Endometrial microvascular endothelial cells (primary cell): ENCODE measurements around the gene NOP14. TPM values are rescaled to one million over a fixed set of nuclear protein-coding genes. Genes with fewer than 3 reads are reported as not detected.
"Not testable (repeated sequence)": the region's sequence is repeated elsewhere in the genome, so short reads cannot be mapped to it uniquely, and the experiment has no call there.

Experiments used
- in situ Hi-C: cut with HindIII; loops from 2 replicates; pipeline ENCODE4 v1.10.0; 2017; ENCODE audit warnings: low sequenced_read_pairs, low pct_unique_long_range_greater_than_20kb; ENCODE audit errors: inconsistent ontology term
- total RNA-seq: library from RNA; depleted of rRNA; stranded (reverse); fragments of >200 nt; gene quantifications from one replicate; pipeline ENCODE4 v1.2.3, GENCODE V29; 2015; ENCODE audit errors: inconsistent ontology term

The NOP14 gene
- total RNA-seq, 1 donor from 2014 or later = 36.1 TPM

- in situ Hi-C loops = no loop called here
These were observed 18.4 kb downstream of the NOP14 start for GRCh38 chr4:2944586-2945526.

GRCh38 chr4:2944091-2944482 is 19.1 kb downstream of the NOP14 start:
- in situ Hi-C loops = no loop called here

GRCh38 chr4:2943364-2944090 is 19.7 kb downstream of the NOP14 start:
- in situ Hi-C loops = no loop called here

DNA sequence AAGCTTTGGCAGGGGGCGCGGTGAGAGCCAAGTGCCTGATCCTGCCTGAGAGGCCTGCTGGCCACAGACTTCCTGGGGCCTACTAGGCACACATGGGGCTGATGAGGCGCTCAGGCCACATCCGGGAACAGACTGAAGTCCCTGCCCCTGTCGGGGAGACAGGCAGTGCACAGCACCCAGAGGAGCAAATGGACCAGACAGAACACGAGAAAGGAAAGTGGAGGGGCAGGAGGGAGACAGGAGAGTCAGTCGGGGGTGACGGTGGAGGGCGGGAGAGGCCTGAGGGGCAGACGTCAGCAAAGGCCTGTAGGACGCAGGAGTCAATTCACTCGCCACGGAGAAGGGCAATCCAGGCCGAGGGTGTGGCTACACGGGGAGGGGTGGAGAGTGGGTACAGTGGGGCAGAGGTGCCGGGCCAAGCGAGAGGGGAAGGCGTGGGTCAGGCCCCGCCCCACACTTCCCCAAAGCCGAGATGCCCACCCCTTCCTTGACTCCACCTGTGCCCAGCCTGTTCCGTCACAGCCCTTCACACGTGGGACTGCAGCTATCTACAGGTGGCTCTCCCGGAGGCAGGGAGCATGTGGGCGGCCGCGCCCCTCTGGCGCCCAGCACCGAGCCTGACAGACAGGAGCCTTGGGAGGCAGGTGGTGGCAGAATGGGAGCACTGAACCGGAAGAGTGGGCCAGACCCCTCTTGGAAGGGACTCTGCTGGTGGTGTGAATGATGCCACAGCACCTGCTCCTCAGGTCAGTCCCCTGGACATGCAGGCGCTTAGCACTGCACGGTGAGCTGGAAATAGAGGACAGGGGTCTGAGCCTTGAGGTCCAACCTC is 20.5 kb downstream of the NOP14 start:
- in situ Hi-C loops = no loop called here

DNA sequence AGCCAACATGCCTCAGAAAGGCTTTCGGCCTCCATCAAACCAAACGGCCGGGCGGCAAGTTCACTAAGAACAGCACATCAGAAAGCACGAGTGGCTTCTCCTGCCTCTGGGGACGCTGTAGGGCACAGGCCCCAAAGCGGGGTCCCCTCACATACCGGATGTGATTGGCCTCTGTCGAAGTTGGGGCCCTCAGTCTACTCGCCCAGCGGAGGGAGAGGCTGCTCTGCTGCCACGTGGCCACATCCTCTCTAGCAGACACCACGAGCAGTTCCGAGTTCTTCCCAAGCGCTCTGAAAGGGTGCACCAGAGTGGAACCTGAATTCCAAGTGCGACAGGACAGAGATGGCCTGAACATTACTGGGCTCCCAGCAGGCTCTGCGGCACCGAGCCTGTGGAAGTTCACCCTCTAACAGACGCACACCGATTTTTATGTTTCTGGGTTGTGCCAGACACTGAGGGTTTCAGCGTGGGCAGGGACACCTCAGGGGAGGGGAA is 21.1 kb downstream of the NOP14 start:
- in situ Hi-C loops = no loop called here

DNA sequence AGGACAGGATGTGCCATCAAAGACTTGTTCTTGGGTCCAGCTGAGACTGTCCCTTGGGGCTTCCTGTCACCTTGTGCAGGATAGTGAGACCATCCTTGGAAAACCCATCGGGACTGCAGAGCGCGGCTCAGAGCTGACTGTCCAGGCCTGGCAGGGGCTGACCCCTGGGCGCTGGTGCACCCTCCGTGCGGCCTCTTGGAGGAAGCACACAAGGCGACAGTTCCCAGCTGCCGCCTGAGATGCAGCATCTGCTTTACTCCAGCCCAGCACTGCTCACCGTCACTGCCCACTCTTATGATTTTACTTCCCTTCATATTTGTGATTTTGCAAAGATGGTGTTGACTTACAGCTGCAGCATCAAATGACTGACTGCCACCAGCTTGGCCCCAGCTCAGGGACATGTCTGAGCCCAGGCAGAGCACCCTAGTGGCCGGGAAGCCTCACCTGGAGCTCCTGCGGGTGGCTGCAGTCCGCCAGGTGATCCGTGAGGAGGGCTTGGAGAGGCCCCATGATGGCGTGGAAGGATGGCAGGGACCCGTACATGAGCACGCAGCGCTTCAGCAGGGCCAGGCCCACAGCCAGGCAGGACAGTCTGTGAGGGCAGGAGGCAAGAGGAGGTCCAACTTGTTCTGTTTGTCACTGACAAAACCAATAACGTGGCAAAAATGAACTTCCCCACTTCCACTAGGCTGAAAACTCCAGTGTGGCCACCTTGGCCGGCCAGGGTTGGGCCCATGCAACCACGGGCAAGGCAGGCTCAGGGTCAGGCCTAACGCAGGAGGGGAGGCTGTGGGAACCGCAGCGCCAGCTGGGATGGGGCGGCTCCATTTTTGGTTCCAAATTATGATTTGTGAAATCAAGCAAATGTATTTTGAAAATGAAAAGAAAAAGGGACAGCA is 21.8 kb downstream of the NOP14 start:
- in situ Hi-C loops = no loop called here

GRCh38 chr4:2940267-2941137 is 22.7 kb downstream of the NOP14 start:
- in situ Hi-C loops = no loop called here

DNA sequence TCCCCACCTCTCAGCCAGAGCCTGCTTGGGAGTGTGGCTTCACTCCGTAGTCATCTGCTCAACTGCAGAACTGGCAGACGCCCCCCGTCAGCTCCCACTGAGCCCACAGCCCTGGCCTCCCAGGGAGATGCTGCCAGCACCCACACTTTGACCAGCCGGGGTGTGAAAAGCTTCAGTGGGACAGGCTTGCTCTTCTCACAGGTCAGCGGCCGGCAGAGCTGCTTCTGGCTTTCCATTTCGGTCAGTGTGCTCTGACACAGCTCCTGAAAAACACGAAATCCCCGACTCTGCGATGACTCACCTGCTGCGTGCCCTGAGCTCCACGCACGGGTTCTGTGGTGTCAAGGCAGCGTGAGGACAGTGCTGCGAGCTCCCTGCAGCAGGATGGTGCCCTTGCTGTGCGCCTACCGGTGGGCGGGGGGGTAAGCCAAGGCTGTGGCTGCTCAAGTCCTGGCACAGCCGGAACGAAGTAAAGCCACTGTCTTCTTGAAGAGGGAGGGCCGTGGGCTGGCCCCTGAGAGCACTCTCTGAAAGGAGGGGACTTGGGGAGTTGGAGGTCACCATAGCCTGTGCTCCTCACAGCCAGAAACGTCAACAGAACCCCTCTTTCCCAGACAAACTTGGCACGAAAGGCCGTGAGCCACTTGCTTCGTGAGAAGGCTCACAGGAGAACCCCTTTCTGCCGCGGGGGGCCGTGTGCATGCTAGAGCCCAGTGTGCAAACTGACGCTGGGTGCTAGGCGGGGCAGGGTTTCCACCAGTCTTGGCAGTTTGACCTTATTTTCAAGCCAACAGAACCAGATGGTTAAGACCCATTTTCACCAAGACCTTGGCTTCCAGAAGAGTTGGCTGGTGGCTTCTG is 23.6 kb downstream of the NOP14 start:
- in situ Hi-C loops = no loop called here

DNA sequence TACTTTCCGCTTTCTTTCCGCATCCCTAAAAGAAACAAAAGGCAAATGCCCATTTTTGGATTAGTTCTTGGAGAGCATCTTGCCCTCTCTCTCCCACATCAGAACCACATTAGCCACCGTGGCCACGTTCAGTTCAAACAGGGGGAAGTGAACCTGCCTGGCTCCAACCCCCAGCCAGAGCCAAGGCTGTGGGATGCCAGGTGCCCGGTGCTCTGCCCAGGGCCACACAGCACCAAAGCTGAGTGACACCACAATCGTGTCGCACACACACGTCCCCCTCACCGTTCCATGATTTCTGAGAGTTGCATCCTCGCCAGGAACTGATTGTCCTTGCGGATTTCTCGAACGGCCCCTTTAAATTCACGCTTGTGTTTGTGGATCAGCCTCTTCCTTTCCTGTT is 24.3 kb downstream of the NOP14 start:
- in situ Hi-C loops = no loop called here

- in situ Hi-C loops = not testable (repeated sequence)
These were observed 24.8 kb downstream of the NOP14 start for GRCh38 chr4:2938411-2938810.

GRCh38 chr4:2937986-2938385 is 25.2 kb downstream of the NOP14 start:
- in situ Hi-C loops = no loop called here

GRCh38 chr4:2937146-2937857 is 25.9 kb downstream of the NOP14 start:
- in situ Hi-C loops = no loop called here

GRCh38 chr4:2936773-2937145 is 26.4 kb downstream of the NOP14 start:
- in situ Hi-C loops = no loop called here

- in situ Hi-C loops = no loop called here
These were observed 27.2 kb downstream of the NOP14 start for GRCh38 chr4:2935762-2936743.
